H1 (cell line): Measurements from ENCODE around the gene PRKAB1. TPM values are rescaled to one million over a fixed set of nuclear protein-coding genes. Genes with fewer than 3 reads are reported as not detected.

Experiments
- CTCF ChIA-PET: fragments of 300-600 bp; sonication (Branson Sonifier 250); formaldehyde crosslinking; loops from one replicate; lab custom pipeline; 2021; ENCODE audit not compliant: partially characterized antibody; lab: Charles Lee
- POLR2A ChIA-PET: fragments of 300-600 bp; sonication (Branson Sonifier 250); formaldehyde crosslinking; loops from one replicate; lab custom pipeline; 2021; ENCODE audit warnings: inconsistent platforms; ENCODE audit not compliant: partially characterized antibody; lab: Charles Lee
- DNase-seq, 2 experiments: peaks; one replicate each; pipeline versions ENCODE4 v3.0.0 to v3.0.0-alpha.2; 2010 to 2022; ENCODE audit warnings: low spot score in 2 of 2, low read depth in 1 of 2, mixed read lengths in 1 of 2
- FAIRE-seq: peaks from 2 replicates; lab custom pipeline; 2011; peaks lifted over from hg19 to GRCh38; lab: Jason Lieb, UNC
- H2AFZ ChIP-seq: 2 replicates; pipeline ENCODE4 v1.8.1; 2012; ENCODE audit warnings: low read length, inconsistent platforms
- H2AK5ac ChIP-seq: 2 replicates; pipeline ENCODE4 v1.6.1; 2013; ENCODE audit warnings: low read depth, low read length
- H2BK120ac ChIP-seq: replicated peaks from 2 replicates; pipeline ENCODE3; 2013; ENCODE audit warnings: low read depth, low read length, inconsistent platforms
- H2BK12ac ChIP-seq: 2 replicates; pipeline ENCODE4 v1.6.1; 2013; ENCODE audit warnings: low read depth, low read length
- H2BK15ac ChIP-seq: 2 replicates; pipeline ENCODE4 v1.6.1; 2013; ENCODE audit warnings: low read length
- H2BK20ac ChIP-seq: 2 replicates; pipeline ENCODE4 v1.6.1; 2013; ENCODE audit warnings: low read length
- H2BK5ac ChIP-seq: 2 replicates; pipeline ENCODE4 v1.6.1; 2013; ENCODE audit warnings: low read depth, low read length
- H3K14ac ChIP-seq: 2 replicates; pipeline ENCODE4 v1.6.1; 2013; ENCODE audit warnings: inconsistent platforms; ENCODE audit not compliant: insufficient read length
- H3K18ac ChIP-seq: 2 replicates; pipeline ENCODE4 v1.6.1; 2013; ENCODE audit warnings: low read length; ENCODE audit errors: extremely low read depth
- H3K23ac ChIP-seq: 2 replicates; pipeline ENCODE4 v1.6.1; 2013; ENCODE audit warnings: inconsistent platforms; ENCODE audit not compliant: insufficient read length
- H3K23me2 ChIP-seq: 2 replicates; pipeline ENCODE4 v1.6.1; 2013; ENCODE audit warnings: low read depth, low read length
- H3K27ac ChIP-seq: 2 replicates; pipeline ENCODE4 v1.6.1; 2011; ENCODE audit warnings: low read depth, low read length, inconsistent platforms
- H3K27me3 ChIP-seq, 4 experiments: replicated peaks in 1 of 4; 1 replicate in 1 of 4; 2 replicates in 3 of 4; pipeline versions ENCODE4 v1.6.1 to v1.8.1; 2011 to 2013; ENCODE audit warnings: low read length in 3 of 4, mild to moderate bottlenecking in 3 of 4, inconsistent platforms in 2 of 4, mixed read lengths in 2 of 4, moderate library complexity in 1 of 4; ENCODE audit not compliant: control insufficient read depth in 3 of 4, insufficient read depth in 3 of 4; ENCODE audit errors: extremely low read depth in 1 of 4
- H3K36me3 ChIP-seq, 4 experiments: 2 replicates each; pipeline versions ENCODE4 v1.6.1 to v1.8.1; 2011 to 2013; ENCODE audit warnings: mild to moderate bottlenecking in 4 of 4, low read length in 3 of 4, moderate library complexity in 2 of 4, control low read depth in 1 of 4, inconsistent platforms in 1 of 4; ENCODE audit not compliant: insufficient read depth in 4 of 4, control insufficient read depth in 2 of 4
- H3K4ac ChIP-seq: replicated peaks from 2 replicates; pipeline ENCODE3; 2013; ENCODE audit warnings: low read length, low read depth, mixed read lengths, inconsistent platforms; ENCODE audit not compliant: insufficient read length
- H3K4me1 ChIP-seq, 4 experiments: replicated peaks in 1 of 4; 1 replicate in 1 of 4; 2 replicates in 3 of 4; pipeline versions ENCODE4 v1.6.1 to v1.8.1; 2011 to 2013; ENCODE audit warnings: low read length in 3 of 4, inconsistent platforms in 2 of 4, mixed read lengths in 1 of 4; ENCODE audit not compliant: insufficient read depth in 4 of 4, control insufficient read depth in 3 of 4
- H3K4me2 ChIP-seq, 2 experiments: 2 replicates each; pipeline versions ENCODE4 v1.6.1 to v1.8.1; 2011 to 2013; ENCODE audit warnings: low read depth in 2 of 2, low read length in 2 of 2, control low read depth in 1 of 2, inconsistent platforms in 1 of 2, mild to moderate bottlenecking in 1 of 2; ENCODE audit not compliant: insufficient read depth in 1 of 2
- H3K4me3 ChIP-seq, 4 experiments: fragments of 200-600, 300-600 bp in 1 of 4; sonication (generic), shearing (Covaris generic), sonication (Bioruptor Twin) in 1 of 4; 2 replicates each; pipeline versions ENCODE4 v1.5.1 to v1.8.1; 2011 to 2016; ENCODE audit warnings: low read length in 4 of 4, low read depth in 3 of 4, control low read depth in 2 of 4, inconsistent platforms in 2 of 4, mild to moderate bottlenecking in 2 of 4, mixed read lengths in 1 of 4, moderate library complexity in 1 of 4; ENCODE audit not compliant: insufficient read depth in 2 of 4; ENCODE audit errors: extremely low read depth in 1 of 4
- H3K56ac ChIP-seq: replicated peaks from 2 replicates; pipeline ENCODE3; 2013; ENCODE audit warnings: low read depth, mild to moderate bottlenecking, mixed read lengths, low read length, inconsistent platforms; ENCODE audit not compliant: insufficient read length
- H3K79me1 ChIP-seq: 2 replicates; pipeline ENCODE4 v1.6.1; 2013; ENCODE audit warnings: low read depth, low read length, control low read depth
- H3K79me2 ChIP-seq, 2 experiments: 2 replicates each; pipeline versions ENCODE4 v1.6.1 to v1.8.1; 2012 to 2013; ENCODE audit warnings: low read length in 2 of 2, mild to moderate bottlenecking in 2 of 2, inconsistent platforms in 1 of 2; ENCODE audit not compliant: insufficient read depth in 2 of 2, control insufficient read depth in 1 of 2
- H3K9ac ChIP-seq, 4 experiments: replicated peaks in 1 of 4; 1 replicate in 1 of 4; 2 replicates in 3 of 4; pipeline versions ENCODE4 v1.6.1 to v1.8.1; 2011 to 2013; ENCODE audit warnings: low read depth in 3 of 4, low read length in 3 of 4, control low read depth in 2 of 4, mild to moderate bottlenecking in 2 of 4, moderate library complexity in 2 of 4, inconsistent platforms in 1 of 4; ENCODE audit errors: extremely low read depth in 1 of 4
- H3K9me3 ChIP-seq, 2 experiments: 2 replicates each; pipeline versions ENCODE4 v1.6.1 to v1.8.1; 2012 to 2013; ENCODE audit warnings: mild to moderate bottlenecking in 2 of 2, moderate library complexity in 2 of 2, control low read depth in 1 of 2, inconsistent platforms in 1 of 2, low read depth in 1 of 2, low read length in 1 of 2, mixed read lengths in 1 of 2; ENCODE audit not compliant: insufficient read depth in 2 of 2
- H4K20me1 ChIP-seq, 2 experiments: replicated peaks in 1 of 2; 2 replicates each; pipeline versions ENCODE3 to v1.8.1; 2011 to 2013; ENCODE audit warnings: inconsistent platforms in 2 of 2, low read length in 2 of 2, mild to moderate bottlenecking in 1 of 2; ENCODE audit not compliant: insufficient read depth in 2 of 2, control insufficient read depth in 1 of 2
- H4K5ac ChIP-seq: 2 replicates; pipeline ENCODE4 v1.6.1; 2013; ENCODE audit warnings: low read length, low read depth, mixed read lengths, inconsistent platforms; ENCODE audit not compliant: insufficient read length
- H4K8ac ChIP-seq: 2 replicates; pipeline ENCODE4 v1.8.0; 2013; ENCODE audit warnings: mild to moderate bottlenecking, moderate library complexity, low read length, inconsistent platforms; ENCODE audit not compliant: insufficient read depth; ENCODE audit errors: extremely low read depth
- H4K91ac ChIP-seq: replicated peaks from 2 replicates; pipeline ENCODE3; 2013; ENCODE audit warnings: low read length, mixed read lengths, inconsistent platforms; ENCODE audit not compliant: insufficient read length
- BCL11A ChIP-seq, 2 experiments: IDR thresholded peaks; one replicate each; pipeline ENCODE4 v1.6.1; 2011; ENCODE audit warnings: low read depth in 2 of 2, low read length in 2 of 2, mild to moderate bottlenecking in 2 of 2
- FOSL1 ChIP-seq: IDR thresholded peaks from 2 replicates; pipeline ENCODE4 v1.6.1; 2011; ENCODE audit warnings: mild to moderate bottlenecking, low read depth, low read length, moderate library complexity; ENCODE audit not compliant: insufficient read depth
- NANOG ChIP-seq: IDR thresholded peaks from 2 replicates; pipeline ENCODE4 v1.6.1; 2011; ENCODE audit warnings: low read length, low read depth, mild to moderate bottlenecking, inconsistent platforms; ENCODE audit not compliant: insufficient read depth, poor library complexity, severe bottlenecking
- TEAD4 ChIP-seq: IDR thresholded peaks from 2 replicates; pipeline ENCODE4 v1.6.1; 2012; ENCODE audit warnings: low read depth, low read length, inconsistent platforms, mixed read lengths
- WGBS, 2 experiments: shearing (Covaris generic) in 1 of 2; methylation state at CpG; one replicate each; pipeline versions ENCODE4 v1.1.6 to v1.1.7; 2013 to 2015; ENCODE audit warnings: low lambda C conversion rate in 2 of 2, mixed read lengths in 2 of 2, inconsistent platforms in 1 of 2, low coverage in 1 of 2, missing lambda C conversion rate in 1 of 2; ENCODE audit not compliant: insufficient replicate concordance in 2 of 2, insufficient coverage in 1 of 2, insufficient read length in 1 of 2; ENCODE audit errors: extremely low coverage in 1 of 2, missing lambda C conversion rate in 1 of 2; 5-methylcytosine and 5-hydroxymethylcytosine counted together
- polyA plus RNA-seq, 7 experiments: library from polyadenylated mRNA; depleted of rRNA in 3 of 7; stranded (reverse) in 5 of 7; unstranded in 2 of 7; fragments of >200 nt in 5 of 7; fragments of 200-250 nt in 2 of 7; gene quantifications; 1 replicate in 5 of 7; 2 replicates in 1 of 7; 4 replicates in 1 of 7; pipeline versions ENCODE4 v1.2.1 to v1.2.3, GENCODE V29; 2011 to 2013; ENCODE audit warnings: missing spikeins in 2 of 7, mixed read lengths in 2 of 7
- total RNA-seq: library from RNA; stranded (reverse); fragmentation: NEBNext Ultra II Directional; extraction: Animal tissue kit (Norgen Biotek cat#: 25700); gene quantifications from 2 replicates; pipeline ENCODE4 v1.2.1, GENCODE V29; 2021

The PRKAB1 gene
- total and polyA plus RNA-seq, 2 of the 8 experiments (the other 6 are each of a cell fraction or from before 2014, with no cell fraction given): 24.0 to 32.1 TPM

- Histone ChIP-seq H3K23ac (no peak overlapping the region), H2BK15ac (no peak overlapping the region), H3K79me2 (no peaks in the 10 kb centered on the region), H3K18ac (no peak overlapping the region), H3K27ac (no peak overlapping the region), H3K79me1 (no peaks in the 10 kb centered on the region), H3K56ac (no peak overlapping the region), H3K14ac (no peak overlapping the region), H2AK5ac (no peak overlapping the region), H3K9me3 (no peaks in the 10 kb centered on the region), H3K4me3 (no peak overlapping the region), H2BK5ac (no peak overlapping the region), H4K5ac (no peak overlapping the region), H3K23me2 (no peaks in the 10 kb centered on the region), H3K9ac (no peak overlapping the region), H3K4me2 (no peak overlapping the region), H4K91ac (no peak overlapping the region), H3K4me1 (peaks cover 0 to 4% (median 0%) of the 10 kb centered on the region in 4 experiments; a peak in 2 of 7 replicates), H2AFZ (no peak overlapping the region), H4K8ac (no peak overlapping the region), H4K20me1 (peaks cover 7 to 14% of the 10 kb centered on the region in 2 experiments), H3K4ac (no peak overlapping the region), H3K27me3 (no peaks in the 10 kb centered on the region), H2BK12ac (no peak overlapping the region), H3K36me3 (peaks cover 19 to 51% (median 45%) of the 10 kb centered on the region in 4 experiments), H2BK120ac (no peak overlapping the region), H2BK20ac (no peak overlapping the region)
- FAIRE-seq: no peak
- no peak for DNase-seq
- 91% methylated on average over 8 of the region's 8 CpGs; no CpG with 5 or more reads in 1 of the 2 experiments for WGBS, 2 experiments
- ChIA-PET CTCF (interaction anchor here (0.6 to 2.2 kb wide), 5 partner anchors 12 to 632 kb away, joined by 3 to 10 read pairs (median 4); no protein-coding TSS in a partner anchor), POLR2A (interaction anchor here (1.6 to 3.1 kb wide), 3 partner anchors 9 to 113 kb away, joined by 4 to 14 read pairs (median 10); partner anchors contain the start of gene PRKAB1)
- no peak for TF ChIP-seq FOSL1
- TF ChIP-seq BCL11A (IDR thresholded peaks at IDR 0.05; ENCODE audit: low read depth in 2 of 2, low read length in 2 of 2): no peak
- no peak for TF ChIP-seq NANOG
- TF ChIP-seq TEAD4: no peak
Observed at GRCh38 chr12:119681111-119681510, 13.2 kb downstream of the PRKAB1 start.
